Stimulated activated CD4-positive, alpha-beta T cell treated with anti-CD3 and anti-CD28 coated beads, Interleukin-1b, Interleukin-23, amount 100 ng/mL, for 48 hours (primary cell): Measurements from ENCODE around the gene CATSPERZ.
"Not testable (repeated sequence)": the region's sequence is repeated elsewhere in the genome, so short reads cannot be mapped to it uniquely, and the experiment has no call there.

ENCODE experiments used
- DNase-seq: peaks from one replicate; pipeline ENCODE4 v3.0.0-alpha.2; 2020

Gene CATSPERZ

DNA sequence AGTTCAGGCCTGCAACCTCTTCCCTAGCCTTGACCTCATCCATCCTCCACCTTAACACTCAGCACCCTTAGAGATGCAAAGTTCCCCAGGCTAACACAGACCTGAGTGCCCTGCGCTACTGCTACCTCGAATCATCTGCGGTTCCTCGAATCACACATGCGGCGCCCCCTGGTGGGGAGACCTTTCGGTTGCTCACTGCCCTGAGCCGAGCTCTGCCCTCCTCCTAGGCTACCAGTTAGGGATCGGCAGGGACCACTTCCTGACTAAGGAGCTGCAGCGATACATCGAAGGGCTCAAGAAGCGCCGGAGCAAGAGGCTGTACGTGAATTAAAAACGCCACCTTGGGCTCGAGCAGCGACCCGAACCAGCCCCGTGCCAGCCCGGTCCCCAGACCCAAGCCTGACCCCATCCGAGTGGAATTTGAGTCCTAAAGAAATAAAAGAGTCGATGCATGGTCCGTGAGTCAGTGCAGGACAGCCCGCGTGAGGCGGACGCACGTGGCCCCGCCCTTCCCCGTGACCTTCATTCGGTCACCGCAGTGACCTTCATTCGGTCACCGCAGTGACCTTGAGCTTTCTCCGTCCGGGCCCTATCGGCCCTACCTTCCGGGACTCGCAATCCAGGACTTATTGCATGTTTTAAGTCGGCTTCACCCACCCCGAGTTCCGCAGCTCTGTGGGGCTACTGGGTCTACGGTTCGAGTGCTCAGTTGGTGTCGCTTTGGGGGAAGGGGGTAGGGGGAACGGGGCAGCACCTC lies 4.3 kb downstream of the CATSPERZ start:
- peak; percentile 95 for DNase-seq

DNA sequence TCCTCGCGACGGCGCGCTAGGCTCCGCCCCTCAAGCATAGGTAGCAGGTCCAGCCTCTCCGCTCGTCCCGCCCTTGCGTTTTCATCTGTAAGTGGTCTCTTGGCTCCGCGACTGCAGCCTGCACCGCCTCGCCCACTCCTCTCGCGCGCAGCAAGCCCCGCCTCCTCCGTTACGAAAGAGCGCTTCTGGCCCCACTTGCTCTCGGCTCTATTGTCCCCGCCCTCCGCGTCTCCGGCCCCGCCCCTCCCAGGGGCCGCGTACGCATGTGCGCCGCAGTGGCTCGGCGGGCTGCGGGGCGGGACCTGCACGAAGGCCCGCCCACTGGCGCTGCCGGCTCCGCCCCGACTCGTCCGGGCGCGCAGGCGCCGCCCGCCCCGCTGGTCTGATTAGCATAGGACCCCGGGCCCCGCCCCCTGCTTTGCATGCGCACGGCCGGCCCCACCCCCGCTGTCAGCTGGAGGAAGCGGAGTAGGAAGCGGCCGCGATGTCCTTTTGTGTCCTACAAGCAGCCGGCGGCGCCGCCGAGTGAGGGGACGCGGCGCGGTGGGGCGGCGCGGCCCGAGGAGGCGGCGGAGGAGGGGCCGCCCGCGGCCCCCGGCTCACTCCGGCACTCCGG lies 5.0 kb downstream of the CATSPERZ start, which contains the start of gene ESRRA:
ESRRA (plus strand) TSS at position 450 of the 616 bp plus-strand sequence. CDS start 1,656 bp downstream, outside the sequence.
- peak; percentile 100 for DNase-seq

DNA sequence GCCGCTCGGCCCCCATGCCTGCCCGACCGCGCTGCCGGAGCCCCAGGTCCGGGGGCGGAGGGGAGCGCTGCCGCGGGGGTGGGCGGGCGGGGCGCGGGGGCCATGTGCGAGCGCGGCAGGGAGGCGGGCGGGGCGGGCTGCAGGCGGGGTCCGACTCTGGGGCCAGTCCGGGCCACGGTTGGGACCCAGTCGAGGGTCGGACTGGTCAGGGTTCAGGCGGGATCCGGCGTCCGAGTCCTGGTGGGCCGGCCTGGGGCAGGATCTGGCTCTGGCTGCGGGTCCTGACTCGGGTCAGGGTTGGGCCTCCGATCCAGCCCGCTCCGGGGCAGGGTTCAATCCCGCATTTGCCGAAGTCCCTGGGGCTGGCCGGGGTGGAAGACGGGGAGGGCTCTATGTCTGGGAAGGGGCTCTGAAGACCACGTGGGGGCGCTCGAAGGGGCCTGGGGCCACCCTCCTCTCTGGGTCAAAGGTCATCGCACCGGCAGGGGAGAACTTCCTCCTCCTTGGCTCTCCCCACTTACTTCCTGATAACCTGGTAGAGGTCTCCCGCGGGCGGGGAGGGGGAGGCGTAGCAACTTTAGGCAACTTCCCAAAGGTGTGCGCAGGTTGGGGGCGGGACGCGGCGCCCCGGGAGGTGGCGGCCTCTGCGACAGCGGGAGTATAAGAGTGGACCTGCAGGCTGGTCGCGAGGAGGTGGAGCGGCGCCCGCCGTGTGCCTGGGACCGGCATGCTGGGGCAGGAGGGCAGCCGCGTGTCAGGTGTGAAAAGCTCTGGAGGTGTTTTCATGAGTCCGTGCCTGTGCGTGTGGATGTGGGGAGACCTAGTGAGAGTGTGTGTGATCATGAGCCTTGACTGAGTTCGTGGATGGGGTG lies 5.8 kb downstream of the CATSPERZ start:
- peak; percentile 74 for DNase-seq

DNA sequence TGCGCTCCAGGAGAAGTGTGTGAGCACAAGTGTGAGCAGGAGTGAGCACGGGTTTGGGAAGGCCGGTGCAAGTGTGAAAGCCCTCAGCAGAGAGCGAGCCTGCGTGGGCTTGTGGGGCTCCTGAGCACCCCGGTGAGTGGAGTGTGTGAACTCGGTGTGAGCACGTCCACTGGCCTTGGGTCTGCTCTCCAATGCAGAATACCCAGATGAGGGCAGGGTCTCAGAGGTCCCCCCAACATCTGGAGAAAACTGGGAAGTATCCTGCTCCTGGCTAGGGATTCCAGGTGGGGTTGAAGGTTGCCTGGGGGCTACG lies 6.4 kb downstream of the CATSPERZ start:
- no peak for DNase-seq

DNA sequence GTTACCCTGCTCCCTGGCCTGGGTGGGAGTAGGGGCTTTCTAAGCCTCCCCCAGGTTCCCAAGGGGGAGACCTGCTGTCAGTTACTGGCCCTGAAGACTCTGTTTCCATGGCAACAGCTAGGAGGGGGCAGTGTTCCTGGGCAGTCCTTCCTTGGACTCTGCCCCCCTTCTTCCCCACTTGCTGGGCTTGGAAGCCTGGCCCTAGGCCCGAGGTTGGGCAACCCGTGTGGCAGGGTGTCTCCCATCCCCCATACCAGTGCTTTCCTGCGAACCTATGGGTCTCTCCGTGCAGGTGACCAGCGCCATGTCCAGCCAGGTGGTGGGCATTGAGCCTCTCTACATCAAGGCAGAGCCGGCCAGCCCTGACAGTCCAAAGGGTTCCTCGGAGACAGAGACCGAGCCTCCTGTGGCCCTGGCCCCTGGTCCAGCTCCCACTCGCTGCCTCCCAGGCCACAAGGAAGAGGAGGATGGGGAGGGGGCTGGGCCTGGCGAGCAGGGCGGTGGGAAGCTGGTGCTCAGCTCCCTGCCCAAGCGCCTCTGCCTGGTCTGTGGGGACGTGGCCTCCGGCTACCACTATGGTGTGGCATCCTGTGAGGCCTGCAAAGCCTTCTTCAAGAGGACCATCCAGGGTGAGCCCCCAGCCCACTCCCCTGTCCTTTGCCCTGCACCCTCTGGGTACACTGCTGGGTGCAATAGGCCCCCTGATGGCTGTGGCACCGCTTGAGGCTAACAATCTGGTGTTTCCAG lies 6.9 kb downstream of the CATSPERZ start:
- DNase-seq = no peak

DNA sequence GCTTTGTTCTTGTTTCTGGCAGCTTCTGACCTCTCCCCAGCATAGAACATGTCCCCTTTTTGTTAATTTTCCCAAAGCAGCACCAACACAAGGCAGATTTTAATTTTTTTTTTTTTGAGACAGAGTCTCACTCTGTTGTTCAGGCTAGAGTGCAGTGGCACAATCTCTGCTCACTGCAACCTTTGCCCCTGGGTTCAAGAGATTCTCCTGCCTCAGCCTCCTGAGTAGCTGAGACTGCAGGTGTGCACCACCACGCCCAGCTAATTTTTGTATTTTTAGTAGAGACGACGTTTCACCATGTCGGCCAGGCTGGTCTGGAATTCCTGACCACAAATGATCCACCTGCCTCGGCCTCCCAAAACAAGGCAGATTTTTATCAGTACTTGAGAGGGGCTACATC lies 7.6 kb downstream of the CATSPERZ start:
- not testable (repeated sequence) for DNase-seq

DNA sequence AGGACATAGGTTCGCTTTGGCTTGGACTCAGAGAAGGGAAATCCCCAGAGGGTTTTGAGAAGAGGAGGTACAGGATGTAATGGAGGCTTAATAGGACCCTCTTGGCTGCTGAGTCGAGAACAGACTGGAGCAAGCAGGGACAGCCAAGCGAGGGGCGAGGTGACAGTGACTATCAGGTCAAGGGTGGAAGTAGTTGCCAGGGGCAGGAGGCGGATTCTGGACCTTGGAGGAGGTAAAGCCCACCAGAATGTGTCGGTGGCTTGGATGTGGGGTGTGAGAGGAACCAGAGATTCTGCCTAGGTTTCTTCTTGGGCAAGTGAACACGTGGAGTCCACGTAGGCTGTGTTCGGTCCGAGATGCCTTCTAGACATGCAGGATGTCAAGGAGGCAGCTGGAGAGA lies 12.8 kb downstream of the CATSPERZ start:
- no peak for DNase-seq

DNA sequence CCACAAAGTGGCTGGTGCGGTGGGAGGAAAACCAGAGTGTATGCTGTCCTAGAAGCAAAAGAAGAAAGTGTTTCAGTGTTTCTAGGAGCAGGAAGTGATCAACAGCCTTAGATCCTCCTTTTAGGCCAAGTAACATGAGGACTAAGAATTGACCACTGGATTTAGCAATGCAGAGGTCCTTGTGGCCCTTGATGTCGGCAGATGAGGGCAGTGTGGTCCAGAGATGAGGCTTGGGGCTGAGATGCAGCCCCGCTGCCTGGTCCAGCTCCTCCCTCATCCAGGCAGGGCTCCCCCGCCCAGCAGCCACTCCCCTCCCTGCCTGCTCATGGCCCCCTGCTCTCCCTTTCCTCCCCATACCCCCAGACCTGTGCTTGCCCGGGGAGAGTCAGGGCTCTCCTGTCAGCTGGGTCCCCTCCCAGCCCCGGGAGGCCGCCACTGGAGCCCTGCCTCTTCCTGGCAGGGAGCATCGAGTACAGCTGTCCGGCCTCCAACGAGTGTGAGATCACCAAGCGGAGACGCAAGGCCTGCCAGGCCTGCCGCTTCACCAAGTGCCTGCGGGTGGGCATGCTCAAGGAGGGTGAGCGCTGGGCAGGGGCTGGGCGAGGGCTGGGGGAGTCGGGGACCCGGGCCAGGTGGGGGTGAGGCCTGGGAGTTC lies 13.5 kb downstream of the CATSPERZ start:
- no peak for DNase-seq

DNA sequence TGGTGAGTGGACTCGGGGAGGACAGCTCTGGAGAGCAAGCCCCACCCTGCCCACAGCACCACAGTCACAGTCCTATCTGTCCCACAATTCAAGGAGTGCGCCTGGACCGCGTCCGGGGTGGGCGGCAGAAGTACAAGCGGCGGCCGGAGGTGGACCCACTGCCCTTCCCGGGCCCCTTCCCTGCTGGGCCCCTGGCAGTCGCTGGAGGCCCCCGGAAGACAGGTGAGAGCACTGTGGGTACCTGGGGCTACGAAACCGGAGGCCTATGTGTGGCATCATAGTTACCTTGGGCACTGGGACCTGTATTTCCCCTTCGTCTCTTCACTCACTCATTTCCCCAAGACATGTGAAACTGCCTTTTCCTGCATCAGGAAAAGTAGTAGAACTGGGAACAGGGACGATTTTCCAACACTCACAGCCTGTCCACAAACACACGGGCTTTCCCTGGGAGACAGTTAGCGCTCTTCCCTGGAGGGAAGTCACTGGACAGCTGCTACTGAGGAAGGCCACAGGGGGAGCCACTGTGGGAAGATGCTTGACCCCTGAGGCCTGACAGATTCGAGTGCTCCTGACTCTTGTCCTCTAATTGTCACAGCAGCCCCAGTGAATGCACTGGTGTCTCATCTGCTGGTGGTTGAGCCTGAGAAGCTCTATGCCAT lies 14.1 kb downstream of the CATSPERZ start:
- no peak for DNase-seq

DNA sequence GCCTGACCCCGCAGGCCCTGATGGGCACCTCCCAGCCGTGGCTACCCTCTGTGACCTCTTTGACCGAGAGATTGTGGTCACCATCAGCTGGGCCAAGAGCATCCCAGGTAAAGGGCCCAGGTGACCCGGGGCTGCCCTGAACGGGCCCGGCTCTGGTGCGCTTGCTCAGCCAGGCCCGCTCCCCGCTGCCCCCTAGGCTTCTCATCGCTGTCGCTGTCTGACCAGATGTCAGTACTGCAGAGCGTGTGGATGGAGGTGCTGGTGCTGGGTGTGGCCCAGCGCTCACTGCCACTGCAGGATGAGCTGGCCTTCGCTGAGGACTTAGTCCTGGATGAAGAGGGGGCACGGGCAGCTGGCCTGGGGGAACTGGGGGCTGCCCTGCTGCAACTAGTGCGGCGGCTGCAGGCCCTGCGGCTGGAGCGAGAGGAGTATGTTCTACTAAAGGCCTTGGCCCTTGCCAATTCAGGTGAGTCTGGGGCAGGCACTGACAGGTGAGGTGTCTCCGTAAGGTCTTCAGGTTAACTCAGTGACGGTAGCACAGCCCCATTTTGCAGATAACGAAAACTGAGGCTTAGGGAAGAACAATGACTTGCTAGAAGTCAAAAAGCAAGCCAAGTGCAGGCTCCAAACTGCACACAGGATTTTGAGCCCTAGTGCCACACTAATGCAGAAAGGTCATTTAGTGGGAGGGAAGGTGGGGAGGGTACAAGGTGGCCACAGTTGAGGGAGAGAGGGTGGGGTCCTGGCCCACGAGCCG lies 14.8 kb downstream of the CATSPERZ start:
- no peak for DNase-seq

DNA sequence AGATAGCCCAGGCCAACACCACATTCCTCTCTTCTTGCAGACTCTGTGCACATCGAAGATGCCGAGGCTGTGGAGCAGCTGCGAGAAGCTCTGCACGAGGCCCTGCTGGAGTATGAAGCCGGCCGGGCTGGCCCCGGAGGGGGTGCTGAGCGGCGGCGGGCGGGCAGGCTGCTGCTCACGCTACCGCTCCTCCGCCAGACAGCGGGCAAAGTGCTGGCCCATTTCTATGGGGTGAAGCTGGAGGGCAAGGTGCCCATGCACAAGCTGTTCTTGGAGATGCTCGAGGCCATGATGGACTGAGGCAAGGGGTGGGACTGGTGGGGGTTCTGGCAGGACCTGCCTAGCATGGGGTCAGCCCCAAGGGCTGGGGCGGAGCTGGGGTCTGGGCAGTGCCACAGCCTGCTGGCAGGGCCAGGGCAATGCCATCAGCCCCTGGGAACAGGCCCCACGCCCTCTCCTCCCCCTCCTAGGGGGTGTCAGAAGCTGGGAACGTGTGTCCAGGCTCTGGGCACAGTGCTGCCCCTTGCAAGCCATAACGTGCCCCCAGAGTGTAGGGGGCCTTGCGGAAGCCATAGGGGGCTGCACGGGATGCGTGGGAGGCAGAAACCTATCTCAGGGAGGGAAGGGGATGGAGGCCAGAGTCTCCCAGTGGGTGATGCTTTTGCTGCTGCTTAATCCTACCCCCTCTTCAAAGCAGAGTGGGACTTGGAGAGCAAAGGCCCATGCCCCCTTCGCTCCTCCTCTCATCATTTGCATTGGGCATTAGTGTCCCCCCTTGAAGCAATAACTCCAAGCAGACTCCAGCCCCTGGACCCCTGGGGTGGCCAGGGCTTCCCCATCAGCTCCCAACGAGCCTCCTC lies 15.7 kb downstream of the CATSPERZ start:
- DNase-seq = not testable (repeated sequence)

DNA sequence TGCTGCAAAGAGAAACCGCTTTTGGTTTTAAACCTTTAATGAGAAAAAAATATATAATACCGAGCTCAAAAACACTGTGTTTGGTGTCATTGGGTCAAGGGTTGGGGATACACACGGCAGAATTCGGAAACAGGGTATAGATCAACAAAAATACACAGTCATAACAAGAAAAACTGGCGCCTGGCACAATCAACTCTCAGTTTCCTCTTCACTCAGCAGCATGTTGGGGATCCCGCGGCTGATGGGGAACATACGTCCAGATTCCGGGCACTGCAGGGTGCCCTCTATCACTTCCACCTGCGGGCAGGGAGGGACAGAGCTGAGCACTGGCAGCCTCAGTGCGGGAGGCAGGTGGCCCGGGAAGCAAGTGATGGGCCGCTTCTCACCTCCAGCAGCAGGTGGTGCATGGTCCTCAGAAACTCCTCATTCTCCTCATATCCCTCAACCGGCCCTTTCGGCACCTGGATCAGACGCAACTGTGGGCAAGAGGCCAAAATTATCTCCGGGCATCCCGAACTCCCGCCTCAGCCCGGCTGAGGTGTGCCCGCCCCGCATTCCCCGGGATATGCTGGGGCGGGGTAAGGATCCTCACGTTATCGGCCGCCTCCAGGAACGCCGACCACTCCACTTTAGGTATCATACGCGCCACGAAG lies 16.6 kb downstream of the CATSPERZ start:
- peak; percentile 35 for DNase-seq

DNA sequence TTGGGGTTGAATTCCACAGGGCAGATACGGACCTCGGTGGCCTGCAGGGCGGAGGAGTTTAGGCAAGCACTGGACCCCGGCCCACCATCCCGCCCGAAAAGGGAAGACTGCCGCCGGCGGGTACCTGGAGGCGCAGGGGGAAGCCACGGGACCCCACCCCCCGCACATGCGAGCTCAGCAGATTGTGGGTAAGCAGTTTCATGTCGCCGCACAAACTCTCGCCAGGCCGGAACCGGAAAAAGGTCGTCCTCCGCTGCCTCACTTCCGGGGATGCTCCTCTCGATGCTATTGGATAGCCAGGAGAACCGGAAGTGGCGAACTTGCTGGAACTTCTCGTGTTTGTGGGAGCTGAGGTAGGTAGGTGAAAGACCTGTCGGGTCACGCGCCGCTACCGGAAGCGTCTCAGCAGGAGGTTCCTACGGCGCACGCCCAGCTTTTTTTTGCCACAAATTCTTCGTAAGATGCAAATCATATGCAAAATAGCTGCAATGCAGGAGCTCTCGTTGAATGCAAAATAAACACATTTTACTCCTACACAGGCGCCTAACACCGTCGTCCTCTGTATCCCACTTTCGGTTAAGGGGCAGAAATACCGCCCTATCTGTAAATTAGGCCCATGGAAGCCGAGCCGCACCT lies 17.3 kb downstream of the CATSPERZ start, which contains the start of gene TRMT112:
TRMT112 (minus strand) TSS at position 235 of the 636 bp plus-strand sequence; CDS start at position 202, 33 bp downstream.
- peak; percentile 98 for DNase-seq

DNA sequence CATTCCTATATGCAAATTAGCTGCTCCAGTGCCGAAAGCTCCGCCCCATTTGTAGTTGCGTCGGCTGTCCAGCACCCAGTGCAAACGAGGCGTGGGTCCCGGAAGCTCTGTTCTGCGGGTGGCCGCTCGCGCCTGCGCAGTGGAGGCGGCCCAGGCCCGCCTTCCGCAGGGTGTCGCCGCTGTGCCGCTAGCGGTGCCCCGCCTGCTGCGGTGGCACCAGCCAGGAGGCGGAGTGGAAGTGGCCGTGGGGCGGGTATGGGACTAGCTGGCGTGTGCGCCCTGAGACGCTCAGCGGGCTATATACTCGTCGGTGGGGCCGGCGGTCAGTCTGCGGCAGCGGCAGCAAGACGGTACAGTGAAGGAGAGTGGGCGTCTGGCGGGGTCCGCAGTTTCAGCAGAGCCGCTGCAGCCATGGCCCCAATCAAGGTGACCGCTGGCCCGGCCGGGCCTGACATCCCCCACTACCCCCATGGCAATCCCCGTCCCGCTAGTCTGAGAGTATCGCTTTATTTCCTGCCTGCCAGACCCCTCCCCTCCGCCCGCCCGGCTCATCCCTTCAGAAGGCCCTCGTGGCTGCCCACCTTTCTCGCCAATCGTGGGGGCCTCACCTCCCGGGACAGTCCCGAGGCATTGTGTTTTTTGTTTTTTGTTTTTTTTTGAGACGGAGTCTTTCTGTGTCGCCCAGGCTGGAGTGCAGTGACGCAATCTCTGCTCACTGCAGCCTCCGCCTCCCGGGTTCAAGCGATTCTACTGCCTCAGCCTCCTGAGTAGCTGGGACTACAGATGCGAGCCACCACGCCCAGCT lies 18.0 kb downstream of the CATSPERZ start, which contains the start of gene PRDX5:
PRDX5 (plus strand) TSS at position 161 of the 805 bp plus-strand sequence; CDS start at position 256, 95 bp downstream.
- peak; percentile 96 for DNase-seq

DNA sequence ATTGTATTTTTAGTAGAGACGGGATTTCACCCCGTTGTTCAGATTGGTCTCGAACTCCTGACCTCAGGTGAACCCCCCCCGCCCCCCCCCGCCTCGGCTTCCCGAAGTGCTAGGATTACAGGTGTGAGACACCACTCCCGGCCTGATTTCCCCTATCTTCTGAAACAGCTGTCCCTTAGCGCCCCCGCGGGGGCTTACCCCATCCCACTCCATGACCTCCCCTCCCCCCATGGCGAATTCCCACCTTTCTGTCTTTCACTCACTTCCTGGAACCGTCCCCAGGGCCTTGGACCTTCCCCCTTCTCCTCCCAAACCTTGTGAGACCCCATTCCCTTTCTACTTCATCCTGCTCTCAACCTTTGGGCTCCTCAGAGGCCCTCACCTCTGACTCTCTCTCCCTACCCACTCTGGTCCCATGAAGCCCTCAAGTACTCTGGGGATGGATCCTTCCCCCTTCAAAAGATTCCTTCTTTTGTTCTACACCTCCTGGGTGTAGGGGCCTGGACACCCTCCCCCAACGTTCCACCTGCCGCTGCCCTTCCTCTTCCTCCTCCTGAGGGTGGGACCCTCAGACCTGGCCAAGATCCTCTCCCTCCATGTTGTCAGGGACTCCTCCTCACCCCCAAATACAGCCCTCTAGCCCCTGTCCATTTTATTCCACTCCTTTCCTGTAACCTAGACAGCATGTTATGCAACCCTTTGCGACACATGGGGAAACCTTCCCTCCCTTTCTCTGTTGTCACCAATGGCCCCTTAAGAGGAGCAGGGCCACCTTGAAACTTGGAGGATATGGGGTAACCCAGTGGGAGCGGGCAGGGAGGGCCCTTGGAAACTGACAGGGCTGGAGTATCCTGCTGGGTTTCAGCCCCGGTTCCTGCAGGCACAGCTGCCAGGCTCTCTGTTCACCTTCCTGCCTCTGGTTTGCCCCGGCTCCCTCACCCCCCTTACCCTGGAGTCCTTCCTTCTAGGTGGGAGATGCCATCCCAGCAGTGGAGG lies 18.9 kb downstream of the CATSPERZ start:
- no peak for DNase-seq

DNA sequence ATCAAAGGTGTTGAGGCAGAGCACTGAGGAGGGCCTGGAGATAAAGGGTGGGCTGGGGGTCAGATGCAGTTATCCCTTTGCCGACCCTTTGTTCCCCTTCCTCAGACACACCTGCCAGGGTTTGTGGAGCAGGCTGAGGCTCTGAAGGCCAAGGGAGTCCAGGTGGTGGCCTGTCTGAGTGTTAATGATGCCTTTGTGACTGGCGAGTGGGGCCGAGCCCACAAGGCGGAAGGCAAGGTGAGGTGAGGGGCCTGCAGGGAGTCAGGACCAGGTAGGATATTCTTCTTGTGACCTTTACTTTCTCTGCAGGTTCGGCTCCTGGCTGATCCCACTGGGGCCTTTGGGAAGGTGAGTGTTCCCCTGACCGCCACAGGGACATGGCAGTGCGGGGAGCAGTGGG lies 20.4 kb downstream of the CATSPERZ start:
- no peak for DNase-seq
